ENCODE results near the gene CDKN2B.
"Not testable (repeated sequence)": the region's sequence is repeated elsewhere in the genome, so short reads cannot be mapped to it uniquely, and the experiment has no call there.

Gene CDKN2B

GRCh38 chr9:21969011-21969940 lies 39.8 kb downstream of the CDKN2B start:
- DNase-seq (ENCODE audit: low read depth): no peak

DNA sequence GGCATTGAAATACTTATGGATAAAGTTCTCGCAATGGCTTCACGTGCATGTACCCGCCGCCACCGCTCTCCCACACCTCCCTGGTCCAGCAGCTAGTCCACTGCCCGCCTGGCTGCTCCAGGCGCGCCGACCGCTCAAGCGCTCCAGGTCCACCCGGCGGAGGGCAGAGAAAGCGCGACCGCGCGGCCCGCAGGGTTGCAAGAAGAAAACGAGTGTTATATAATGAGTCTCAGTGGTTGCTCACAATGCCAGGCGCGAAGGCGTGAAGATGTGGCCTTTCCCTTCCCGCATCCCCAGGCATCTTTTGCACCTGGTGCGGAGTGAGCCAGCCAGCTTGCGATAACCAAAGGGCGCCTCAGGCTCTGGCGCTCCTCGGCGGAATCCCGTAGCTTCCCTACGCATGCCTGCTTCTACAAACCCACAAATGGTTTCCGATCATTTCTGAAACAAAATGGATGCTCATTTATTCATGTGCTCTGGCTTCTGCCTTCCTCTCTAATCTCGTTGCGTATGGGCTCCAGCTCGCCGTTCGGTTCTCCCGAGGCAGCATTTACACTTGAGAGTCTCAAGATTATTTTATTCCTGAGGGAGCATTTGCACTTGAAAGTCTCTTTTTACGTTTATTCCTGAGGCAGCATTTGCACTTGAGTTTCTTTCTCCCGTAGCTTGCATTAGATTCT lies 40.6 kb downstream of the CDKN2B start:
- DNase-seq (ENCODE audit: low read depth): no peak

GRCh38 chr9:21967702-21968101 lies 41.4 kb downstream of the CDKN2B start:
- DNase-seq (ENCODE audit: low read depth): no peak

DNA sequence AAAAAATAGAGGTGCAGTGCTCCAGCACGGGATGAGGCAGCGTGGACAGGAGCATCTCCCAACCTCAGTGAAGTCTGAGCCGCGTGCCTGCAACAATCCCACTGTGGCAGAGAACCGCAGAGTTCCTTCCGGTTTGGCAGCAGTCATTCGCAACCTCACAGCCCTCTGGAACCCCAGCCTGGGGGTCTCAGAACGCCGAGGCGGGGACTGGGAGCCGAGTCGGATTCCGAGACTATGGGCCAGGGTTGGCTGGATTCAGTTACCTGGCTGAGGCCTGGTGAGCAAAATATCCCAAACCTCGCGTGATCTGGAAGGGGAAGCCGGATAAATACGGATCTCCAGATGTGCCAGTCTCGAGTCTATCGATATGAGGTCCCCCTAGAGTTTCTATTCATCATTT lies 41.9 kb downstream of the CDKN2B start:
- no peak for DNase-seq (ENCODE audit: low read depth)

- DNase-seq (ENCODE audit: low read depth): no peak
These were observed 42.8 kb downstream of the CDKN2B start for GRCh38 chr9:21966140-21966851.

DNA sequence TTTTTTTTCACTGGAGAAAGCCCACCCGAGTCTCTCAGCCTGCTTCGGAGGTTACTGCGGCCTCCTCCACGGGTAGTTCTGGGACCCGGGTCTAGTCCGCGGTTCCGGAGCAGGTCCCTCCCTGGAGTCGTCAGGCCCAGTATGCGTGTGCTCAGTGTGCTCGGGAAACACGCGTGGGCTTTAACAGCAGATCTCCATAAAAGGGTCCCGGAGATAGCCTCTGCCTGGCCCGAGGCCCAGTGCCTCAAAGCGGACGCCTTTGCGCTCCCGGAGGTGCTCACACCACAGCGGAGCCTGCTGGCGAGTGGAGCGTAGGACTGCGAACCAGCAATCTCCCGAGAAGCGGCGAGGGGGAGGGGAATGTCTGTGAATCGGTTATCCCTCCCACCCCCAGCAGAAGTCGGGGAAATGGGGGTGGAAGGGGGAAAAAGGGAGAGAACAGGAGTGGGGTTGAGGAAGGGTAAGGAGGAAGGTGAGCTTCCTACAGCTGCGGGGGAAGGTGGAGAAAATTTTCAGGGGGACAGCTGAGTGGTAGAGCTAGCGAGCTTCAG lies 43.6 kb downstream of the CDKN2B start:
- no peak for DNase-seq (ENCODE audit: low read depth)

- DNase-seq (ENCODE audit: low read depth): no peak
These were observed 44.1 kb downstream of the CDKN2B start for GRCh38 chr9:21964925-21965385.

DNA sequence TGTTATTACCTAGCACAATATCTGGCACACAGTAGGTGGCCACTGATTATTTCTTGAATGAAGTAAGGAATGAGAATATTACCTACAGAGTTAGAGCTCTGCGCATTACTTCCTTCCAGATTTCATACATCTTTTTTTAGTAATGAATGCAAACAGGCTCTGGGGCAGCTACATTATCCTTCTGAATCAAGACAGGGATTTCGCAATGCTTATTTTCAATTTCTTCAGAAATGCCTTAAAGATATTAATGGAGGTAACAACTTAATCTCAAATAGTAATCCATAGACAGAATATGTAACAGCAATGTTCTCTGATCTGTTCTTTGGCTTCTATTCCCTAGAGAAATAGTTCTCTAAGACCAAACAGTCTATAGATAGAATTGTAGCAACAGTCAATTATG lies 47.5 kb downstream of the CDKN2B start:
- no peak for DNase-seq (ENCODE audit: low read depth)

- not testable (repeated sequence) for DNase-seq (ENCODE audit: low read depth)
These were observed 49.8 kb downstream of the CDKN2B start for GRCh38 chr9:21959268-21959667.

- no peak for DNase-seq (ENCODE audit: low read depth)
These were observed 50.3 kb downstream of the CDKN2B start for GRCh38 chr9:21958833-21959232.
